C1 segment of cervical spinal cord (tissue), 14 donors: ENCODE measurements around the gene HSFX3.
"Not testable (repeated sequence)": the region's sequence is repeated elsewhere in the genome, so short reads cannot be mapped to it uniquely, and the experiment has no call there.

Source experiments
- DNase-seq, 14 donors: peaks; one replicate each; lab custom pipeline; 2025; lab: John Stamatoyannopoulos, UW

Gene HSFX3

DNA sequence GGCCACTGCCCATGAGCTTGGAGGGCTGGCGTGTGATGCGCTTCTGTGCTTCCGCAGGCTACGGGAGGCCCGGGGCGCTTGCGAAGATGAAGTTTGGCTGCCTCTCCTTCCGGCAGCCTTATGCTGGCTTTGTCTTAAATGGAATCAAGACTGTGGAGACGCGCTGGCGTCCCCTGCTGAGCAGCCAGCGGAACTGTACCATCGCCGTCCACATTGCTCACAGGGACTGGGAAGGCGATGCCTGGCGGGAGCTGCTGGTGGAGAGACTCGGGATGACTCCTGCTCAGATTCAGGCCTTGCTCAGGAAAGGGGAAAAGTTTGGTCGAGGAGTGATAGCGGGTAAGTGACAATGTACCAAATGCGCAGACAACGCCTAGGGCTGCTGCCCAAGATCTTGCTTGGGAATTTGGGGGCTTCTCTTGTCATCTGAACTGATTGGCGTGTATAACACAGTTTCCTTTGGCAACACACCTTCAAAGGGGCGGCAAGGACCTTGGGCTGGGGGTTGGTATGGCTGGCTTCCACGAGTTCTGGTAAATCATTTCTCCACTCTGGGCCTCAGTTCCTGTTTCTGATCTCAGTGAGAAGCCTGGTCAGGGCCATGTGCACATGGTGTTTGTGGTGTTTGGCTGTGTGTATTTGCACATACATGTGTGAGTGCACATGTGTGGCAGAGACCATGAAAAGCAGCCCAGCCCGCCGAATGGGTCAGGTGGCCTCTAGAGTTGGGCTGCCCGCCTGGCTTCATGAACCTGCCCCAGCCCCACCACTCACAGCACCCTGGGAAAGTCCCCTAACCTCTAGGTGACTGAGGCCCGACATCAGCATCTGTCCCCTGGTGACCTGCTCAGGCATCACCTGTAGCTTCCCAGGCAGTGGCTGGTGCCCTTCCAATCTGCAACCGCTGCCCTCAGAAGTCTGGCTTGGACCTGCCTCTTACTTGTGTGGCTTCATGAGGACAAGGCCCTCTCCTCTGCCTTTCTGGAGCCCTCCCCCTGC lies 3.9 kb downstream of the HSFX3 start:
- DNase-seq = not testable (repeated sequence)

DNA sequence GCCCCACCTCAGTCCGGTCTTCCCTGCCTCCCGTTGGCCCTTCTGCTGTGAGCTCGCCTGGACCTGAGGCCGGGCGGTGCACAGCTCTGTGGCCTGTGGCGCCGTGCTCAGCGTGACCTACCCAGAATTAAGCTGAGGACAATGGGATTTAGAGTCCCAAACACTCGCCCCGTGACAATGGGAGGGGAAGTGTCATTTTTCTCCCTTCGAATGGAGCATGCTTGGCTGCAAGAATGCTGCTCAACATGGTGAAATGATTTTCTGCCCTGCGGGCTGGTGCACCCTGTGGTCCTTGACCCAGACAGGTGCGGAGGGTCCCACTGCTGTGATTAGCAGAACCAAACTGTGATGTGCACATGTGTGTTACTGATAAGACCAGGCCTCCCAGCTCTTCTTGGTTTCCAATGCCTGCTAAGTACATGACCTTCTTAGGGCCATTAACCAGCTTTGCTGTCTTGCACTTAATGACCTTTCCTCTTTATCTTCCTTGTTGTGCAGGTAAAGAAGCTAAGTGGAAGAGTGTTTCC lies 8.1 kb downstream of the HSFX3 start:
- DNase-seq = no peak

DNA sequence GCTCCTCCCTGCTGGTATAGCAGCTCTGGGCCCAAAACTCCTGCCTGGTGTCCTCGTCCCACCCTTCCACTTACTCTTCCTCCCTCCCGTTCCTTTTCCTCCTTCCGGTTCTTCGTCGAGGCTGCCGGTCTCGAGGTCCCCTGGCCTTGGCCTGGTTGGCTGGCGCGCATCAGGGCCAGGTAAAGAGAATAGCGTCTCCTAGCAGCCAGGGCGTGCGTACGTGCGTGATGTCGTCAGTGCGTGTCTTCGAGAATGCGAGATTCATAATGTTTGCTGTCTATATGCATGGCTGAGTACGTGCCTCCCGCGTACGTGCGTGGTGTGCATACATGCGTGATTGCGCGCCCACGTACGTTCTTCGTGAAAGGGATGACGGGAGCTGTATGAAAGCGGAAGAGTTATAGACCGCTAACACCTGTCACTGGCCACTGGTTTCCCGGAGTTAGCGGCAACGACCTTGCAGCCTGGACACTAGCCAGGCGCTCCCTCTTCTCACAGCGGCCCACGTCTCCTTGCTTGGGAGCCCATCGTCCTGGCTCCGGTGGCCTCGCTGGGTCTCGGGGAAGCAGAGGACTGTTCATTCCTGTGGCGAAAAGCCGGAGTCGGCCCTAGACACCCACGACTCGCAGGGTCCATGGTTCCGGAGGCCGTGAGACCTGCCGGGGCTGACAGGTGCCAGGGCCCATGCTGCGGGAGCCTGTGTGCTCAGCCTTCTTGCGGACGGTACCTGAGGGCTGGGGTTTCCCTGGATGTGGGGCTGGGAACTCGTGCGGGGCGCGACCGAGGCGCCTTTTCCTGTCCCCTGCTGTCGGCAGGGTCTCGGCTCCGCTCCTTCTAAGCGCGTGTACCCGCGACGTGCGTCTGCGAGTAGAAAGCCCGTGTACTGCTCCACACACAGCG lies 8.9 kb downstream of the HSFX3 start, which contains the start of gene EOLA1:
Gene EOLA1 (plus strand): TSS at position 392 of the 900 bp plus-strand sequence. CDS start 4,619 bp downstream, outside the sequence.
- peak in 12 of 14 donors; percentile 34 to 97 (median 78) for DNase-seq

DNA sequence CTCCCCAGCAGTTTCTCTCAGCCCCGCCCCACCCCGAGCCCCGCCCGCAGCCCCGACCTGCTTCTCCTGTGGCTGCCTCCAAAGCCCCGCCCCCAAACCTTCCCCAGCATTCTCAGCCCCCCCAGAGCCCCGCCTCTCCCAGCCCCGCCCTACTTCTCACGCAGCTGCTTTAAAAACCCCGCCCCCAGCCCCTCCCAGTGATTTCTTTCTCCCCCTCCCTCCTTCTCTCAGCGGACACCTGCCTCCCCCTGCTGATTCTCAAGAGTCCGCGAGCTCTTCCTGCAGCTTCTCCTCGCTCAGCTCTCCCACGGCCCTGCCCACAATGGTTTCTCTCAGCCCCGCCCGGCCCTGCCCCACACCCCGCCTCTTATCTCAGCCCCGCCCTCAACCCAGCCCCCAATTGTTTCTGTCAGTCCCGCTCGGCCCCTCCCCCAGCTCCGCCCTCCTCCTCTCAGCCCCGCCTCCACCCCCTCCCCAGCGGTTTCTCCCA lies 9.5 kb downstream of the HSFX3 start:
- DNase-seq = peak; percentile 31 to 97 (median 84)

DNA sequence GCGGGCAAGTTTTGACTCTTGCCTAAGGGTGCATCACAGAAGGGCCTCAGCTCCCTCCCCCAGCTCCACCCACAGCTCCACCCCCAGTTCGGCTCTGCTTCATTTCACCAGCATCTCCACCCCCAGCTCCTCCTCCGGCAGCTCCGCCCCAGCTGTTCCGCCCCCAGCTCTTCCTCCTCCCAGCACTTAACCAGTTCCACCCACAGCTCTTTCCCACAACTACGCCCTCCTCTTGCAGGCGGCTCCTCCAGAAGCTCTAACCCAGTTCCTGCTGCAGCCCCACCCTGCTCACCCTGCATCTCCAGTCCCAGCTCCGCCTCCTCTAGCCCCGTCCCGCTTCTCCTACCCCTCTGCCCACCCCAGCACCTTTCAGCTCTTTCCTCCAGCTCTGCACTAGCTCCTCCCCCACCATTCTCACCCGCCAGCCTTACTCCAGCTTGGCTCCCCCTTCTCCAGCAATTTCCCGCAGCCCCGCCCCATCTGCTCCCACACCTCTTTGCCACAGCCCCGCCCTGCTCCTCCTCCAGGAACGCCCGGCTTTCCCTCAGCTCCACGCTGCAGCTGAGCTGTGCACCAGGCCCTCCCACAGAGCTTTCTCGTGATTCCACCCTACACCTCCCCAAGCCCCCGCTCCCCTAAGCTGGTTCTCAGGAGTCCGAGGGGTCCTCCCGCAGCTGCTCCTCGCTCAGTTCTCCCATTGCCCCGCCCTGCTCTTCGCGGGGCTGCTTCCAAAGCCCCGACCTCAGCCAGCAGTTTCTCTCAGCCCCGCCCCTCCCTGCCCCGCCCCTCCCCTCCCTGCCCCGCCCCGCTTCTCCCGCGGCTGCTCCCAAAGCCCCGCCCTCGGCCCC lies 10.2 kb downstream of the HSFX3 start:
- DNase-seq = peak in 13 of 14 donors; percentile 29 to 90 (median 74)

DNA sequence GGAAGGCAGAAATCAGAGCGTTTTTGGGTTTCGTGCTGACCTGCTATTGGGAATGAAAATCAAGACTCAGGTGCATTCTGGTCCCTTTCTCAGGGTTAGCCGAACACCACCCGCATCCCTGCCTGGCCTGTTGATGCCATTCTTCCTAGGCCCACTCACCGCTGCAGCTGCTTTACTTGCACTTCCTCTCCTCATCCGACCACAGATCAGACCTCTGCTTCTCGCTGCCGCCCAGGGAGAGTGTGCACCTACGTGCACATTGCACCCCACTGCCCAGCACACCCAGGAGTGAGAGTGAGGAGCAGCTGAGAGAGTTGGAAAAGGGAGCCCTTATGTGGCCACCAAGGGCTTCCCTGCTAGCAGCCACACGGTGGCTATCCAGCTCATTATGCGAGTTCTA lies 12.2 kb downstream of the HSFX3 start:
- not testable (repeated sequence) for DNase-seq

DNA sequence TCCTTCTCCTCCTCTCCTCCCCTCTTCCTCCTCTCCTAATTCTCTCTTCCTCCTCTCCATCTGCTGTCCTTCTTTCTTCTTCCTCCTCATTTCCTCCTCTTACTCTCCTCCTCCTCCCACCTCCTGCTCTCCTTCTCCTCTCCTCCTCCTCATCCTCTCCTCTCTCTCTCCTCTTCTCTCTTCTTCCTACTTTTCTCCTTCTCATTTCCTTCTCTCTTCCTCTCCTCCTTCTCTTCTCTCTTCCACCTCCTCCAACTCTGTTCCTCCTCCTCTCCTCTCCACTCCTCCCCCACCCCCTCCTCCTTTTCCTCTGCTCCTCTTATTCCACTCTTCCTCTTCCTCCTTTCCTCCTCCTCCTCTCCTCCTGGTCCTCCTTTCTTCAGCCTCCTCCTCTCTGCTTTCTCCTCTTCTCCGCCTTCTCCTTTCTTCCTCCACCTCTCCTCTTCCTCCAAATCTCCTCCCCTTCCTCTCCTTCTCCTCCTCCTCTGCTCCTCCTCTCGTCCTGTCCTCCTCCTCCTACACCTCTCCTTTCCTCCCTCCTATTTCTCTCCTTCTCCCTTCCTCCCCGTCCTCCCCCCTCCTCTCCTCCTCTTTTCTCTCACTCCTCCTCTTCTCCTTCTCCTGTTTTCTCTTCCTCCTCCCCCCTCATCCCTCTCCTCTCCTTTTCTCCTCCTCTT lies 14.7 kb downstream of the HSFX3 start:
- DNase-seq = not testable (repeated sequence)

DNA sequence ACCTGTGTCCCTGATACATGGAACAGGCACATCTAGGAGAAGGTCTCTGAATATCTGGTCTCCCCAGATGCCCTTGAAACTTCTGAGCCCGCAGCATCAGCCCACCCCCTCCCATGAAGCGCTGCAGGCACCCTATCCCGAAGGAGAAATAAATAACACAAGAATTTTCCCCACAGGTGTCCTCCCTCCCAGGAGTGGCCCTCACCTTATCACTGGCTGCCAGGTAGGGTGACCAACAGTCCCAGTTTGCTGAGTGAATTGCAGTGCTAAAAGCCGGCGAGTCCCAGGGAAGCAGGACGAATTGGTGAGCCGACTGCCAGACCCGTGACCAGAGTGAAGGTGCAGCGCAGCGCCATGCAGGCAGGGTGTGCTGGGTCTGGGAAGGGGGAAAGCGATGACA lies 15.7 kb downstream of the HSFX3 start:
- DNase-seq = not testable (repeated sequence)

DNA sequence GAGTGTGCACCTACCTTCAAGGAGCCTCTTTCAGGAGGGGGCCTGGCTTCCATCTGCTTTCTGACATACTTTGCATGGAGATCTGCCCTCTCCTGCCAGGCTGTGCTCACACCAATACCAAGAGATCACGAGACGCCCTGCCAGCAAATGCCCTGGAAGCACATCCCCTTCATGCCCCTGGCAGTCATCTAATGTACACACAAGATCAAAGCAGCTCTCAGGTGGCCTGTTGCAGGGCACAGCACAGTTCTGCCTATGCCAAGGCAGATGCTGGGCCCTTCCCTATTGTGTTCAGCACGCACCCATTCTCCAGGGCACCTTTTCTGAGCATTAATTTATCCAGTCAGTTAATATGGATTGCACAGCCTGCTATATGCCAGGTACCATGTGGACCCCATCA lies 16.9 kb downstream of the HSFX3 start:
- not testable (repeated sequence) for DNase-seq

DNA sequence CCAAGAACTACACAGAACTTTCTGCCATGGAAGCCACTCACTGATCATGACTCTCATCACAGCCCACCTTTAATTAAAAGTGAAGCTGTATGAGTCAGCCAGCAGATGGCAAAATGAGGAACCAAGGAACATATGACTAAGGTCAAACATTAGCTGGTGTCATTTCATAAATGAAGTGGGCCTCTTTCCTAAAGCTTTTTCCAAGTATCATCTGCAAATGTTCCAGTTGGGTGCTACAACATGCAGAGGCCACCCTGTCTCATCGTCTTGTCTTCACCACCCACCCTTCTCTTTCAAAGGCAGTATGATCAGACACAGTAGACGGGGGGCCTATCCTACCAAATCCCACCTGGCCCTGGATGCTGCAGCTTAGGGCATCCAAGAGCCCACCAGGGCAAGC lies 18.1 kb downstream of the HSFX3 start:
- no peak for DNase-seq

DNA sequence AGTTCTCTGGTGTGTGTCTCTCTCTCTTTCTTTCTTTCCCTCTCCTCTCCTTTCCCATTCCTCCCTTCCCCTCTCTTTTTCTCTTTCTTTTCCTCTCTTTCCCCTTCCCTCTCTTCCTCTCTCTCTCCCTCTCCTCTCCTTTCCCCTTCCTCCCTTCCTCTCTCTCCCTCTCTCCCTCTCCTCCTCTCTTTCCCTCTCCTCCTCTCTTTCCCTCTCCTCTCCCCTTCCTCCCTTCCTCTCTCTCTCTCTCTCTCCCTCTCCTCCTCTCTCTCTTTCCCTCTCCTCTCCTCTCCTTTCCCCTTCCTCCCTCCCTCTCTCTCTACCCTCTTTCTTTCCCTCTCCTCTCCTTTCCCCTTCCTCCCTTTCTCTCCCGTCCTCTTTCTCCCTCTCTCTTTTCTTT lies 21.3 kb downstream of the HSFX3 start:
- DNase-seq = no peak

DNA sequence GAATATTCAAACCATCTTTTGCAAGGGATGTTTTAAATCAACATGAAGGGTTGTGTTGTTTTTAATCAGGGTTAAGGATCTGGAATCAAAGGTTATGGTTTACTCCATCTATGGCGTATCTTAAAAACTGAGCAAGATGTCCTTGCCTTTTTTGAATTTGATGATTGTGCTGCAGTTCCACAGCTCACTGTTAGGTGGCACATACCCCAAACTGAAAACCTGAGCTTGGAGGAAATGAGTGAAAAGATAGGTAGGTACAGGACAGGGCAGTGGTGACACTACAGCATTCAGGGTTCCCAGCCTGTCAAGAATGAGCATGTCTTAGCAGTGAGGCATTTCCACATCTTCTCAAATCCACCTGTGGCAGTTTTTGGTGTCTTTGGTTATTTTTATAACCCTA lies 22.0 kb downstream of the HSFX3 start:
- DNase-seq = no peak

DNA sequence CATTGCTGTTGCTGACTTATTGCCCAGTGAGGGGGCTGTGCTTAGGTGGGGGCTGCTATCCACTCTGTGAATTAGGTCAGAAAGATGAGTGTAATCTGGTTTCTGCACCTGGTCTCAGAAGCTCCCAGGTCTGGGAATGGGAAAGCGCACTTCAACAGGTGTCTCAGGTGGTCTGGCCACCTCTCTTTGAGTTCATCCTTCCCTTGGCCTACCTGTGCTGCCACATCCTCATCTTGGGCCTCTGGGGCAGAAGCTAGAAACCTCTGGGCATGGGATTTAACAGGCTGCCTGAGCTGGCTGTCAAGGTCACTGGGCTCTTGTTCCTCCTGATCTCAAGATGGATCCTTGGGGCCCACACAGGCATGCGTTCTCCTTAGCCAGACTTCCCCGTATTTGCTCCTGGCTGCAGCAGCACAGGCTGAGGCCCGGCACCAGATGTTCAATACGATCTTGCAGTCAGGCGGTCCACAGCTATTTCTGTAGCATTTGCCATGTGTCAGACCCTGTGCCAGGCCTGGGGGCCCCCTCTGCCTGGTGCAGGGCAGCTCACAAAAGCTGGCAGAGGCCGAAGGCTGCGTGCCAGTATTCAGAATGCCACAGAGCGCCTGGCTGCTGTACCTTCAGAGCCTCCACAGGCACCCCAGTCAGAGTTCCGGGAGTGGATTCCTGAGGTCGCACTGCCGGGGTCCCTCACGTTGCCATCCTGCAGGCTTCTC lies 23.2 kb downstream of the HSFX3 start:
- not testable (repeated sequence) for DNase-seq

DNA sequence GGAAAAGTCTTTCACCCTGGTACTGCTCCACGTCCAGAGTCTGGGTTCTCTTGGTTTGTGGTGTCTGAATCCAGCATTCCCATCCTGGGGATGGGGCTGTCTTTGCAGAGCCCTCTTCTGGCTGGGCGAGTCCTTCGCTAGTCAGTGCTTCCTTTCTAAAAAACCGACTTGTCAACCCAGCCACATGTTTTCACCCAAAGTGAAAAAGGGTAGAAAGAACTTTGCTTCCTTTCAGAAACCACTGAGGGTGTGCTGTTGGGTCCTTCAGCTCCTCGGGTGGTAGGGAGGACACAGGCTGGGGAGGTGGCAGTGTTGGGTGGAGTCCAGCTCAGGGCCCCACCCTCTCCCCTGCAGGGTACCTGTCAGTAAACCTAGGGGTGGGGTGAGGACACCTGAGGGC lies 23.8 kb downstream of the HSFX3 start:
- not testable (repeated sequence) for DNase-seq

DNA sequence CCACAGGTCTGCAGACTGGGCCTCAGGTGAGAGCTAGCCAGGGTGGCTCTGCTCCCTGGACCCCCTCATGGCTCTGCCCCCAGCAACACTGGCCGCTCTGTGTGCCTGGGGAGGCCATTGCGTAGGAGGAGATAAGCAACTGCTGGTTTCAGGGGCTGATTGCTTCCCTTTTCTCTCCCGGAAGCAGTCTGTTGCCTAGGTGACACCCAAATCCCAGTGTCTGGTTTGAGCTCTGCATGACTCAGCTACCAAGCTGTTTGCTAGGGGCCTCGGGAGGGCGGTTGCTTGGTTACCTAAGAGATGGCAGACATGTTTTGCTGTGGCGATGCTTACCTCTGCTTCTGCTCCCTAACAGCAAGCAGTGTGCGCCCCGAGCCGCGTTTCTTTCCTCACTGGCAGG lies 24.3 kb downstream of the HSFX3 start:
- DNase-seq = peak in 1 of 14 donors; percentile 11

DNA sequence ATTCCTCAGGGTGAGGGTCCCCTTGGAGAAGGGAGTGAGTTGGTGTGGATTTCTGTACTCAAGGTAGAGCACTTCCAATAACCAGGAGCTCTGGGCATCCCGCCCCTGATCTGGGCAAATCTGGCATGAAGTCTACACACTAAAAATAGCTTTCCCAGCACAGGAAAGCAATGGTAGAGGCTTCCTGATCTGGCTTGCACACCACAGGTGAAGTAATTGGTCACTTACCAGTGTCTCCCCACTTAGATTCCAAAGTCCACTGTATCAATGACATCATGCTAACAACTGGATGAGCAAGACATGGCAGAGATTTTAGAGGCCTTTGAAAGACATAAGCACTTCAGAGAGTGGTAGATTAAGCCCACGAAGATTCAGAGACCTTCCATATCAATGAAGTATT lies 26.8 kb downstream of the HSFX3 start:
- no peak for DNase-seq

DNA sequence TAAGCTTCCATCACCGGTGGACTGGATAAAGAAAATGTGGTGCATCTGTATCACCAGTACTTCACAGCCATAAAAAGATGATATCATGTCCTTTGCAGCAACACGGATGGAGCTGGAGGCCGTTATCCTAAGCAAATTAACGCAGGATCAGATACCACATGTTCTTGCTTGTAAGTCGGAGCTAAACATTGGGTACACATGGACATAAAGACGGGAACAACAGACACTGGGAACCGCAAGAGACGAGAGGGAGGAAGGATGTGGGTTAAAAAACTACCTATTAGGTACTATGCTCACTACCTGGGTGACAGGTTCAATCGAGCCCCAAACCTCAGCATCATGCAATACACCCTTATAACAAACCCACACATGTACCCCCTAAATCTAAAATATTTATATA lies 28.3 kb downstream of the HSFX3 start:
- DNase-seq = no peak

DNA sequence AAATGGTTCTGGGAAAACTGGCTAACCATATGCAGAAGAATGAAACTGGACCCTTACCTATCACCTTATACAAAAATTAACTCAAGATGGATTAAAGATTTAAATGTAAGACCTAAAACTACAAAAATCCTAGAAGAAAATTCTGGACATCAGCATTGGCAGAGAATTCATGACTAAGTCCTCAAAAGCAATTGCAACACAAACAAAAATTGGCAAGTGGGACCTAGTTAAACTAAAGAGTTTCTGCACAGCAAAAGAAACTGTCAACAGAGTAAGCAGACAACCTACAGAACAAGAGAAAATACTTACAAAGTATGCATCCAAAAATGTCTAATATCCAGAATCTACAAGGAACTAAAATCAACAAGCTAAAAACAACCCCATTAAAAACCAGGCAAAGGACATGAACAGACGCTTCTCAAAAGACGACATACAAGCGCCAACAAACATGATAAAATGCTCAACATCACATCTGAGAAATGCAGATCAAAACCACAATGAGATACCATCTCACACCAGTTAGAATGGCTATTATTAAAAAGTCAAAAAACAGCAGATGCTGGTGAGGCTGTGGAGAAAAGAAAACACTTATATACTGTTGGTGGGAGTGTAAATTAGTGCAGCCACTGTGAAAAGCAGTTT lies 29.0 kb downstream of the HSFX3 start:
- not testable (repeated sequence) for DNase-seq

DNA sequence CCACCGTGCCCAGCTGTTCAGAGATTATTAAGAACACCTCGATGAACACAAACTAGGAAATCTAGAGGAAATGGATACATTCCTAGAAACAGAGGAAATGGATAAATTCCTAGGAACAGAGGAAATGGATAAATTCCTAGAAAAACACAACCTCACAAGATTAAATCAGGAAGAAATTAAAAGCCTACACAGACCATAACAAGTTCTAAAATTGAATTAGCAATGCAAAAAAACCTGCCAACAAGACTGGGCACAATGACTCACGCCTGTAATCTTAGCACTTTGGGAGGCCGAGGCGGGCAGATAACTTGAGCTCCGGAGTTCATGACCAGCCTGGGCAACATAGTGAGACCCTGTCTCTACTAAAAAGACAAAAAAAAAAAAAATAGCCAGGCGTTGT lies 31.5 kb downstream of the HSFX3 start:
- DNase-seq = no peak
